Lung (tissue), 12 donors: ENCODE measurements around the gene MELTF. TPM values are rescaled to one million over a fixed set of nuclear protein-coding genes. Genes with fewer than 3 reads are reported as not detected.

Experiments used
- ATAC-seq: fragments of 200-7000 bp; cut with Tn5 transposase; one replicate; pipeline ENCODE4 v1.9.1; 2020; ENCODE audit warnings: moderate number of reproducible peaks; ENCODE audit not compliant: insufficient read depth, low FRiP score
- DNase-seq, 3 donors: peaks; one replicate each; pipeline ENCODE4 v3.0.0-alpha.2; 2013 to 2017
- H3K27ac ChIP-seq, 2 donors: one replicate each; pipeline ENCODE4 v1.5.1; 2013; ENCODE audit warnings: mild to moderate bottlenecking in 2 of 2, moderate library complexity in 2 of 2, control low read depth in 1 of 2, inconsistent platforms in 1 of 2, low read depth in 1 of 2, low read length in 1 of 2
- H3K27me3 ChIP-seq, 3 donors: one replicate each; pipeline ENCODE4 v1.5.1; 2013; ENCODE audit warnings: low read length in 2 of 3; ENCODE audit not compliant: control insufficient read depth in 3 of 3, insufficient read depth in 3 of 3
- H3K36me3 ChIP-seq, 4 donors: one replicate each; pipeline ENCODE4 v1.5.1; 2013; ENCODE audit warnings: low read length in 4 of 4, mild to moderate bottlenecking in 1 of 4, moderate library complexity in 1 of 4; ENCODE audit not compliant: control insufficient read depth in 4 of 4, insufficient read depth in 4 of 4
- H3K4me1 ChIP-seq, 5 donors: one replicate each; pipeline ENCODE4 v1.5.1; 2013; ENCODE audit warnings: low read length in 5 of 5, mild to moderate bottlenecking in 2 of 5, moderate library complexity in 1 of 5; ENCODE audit not compliant: control insufficient read depth in 5 of 5, insufficient read depth in 5 of 5
- H3K4me3 ChIP-seq: one replicate; pipeline ENCODE4 v1.5.1; 2013; ENCODE audit warnings: mild to moderate bottlenecking, control low read depth, moderate library complexity
- H3K9ac ChIP-seq, 2 donors: one replicate each; pipeline ENCODE4 v1.5.1; 2013; ENCODE audit warnings: low read length in 2 of 2, control low read depth in 1 of 2; ENCODE audit not compliant: insufficient read depth in 1 of 2
- H3K9me3 ChIP-seq, 4 donors: one replicate each; pipeline ENCODE4 v1.5.1; 2013; ENCODE audit warnings: low read length in 3 of 4, mild to moderate bottlenecking in 1 of 4, moderate library complexity in 1 of 4; ENCODE audit not compliant: control insufficient read depth in 4 of 4, insufficient read depth in 3 of 4
- WGBS, 2 donors: extraction: QIAGEN DNeasy Blood & Tissue Kit; methylation state at CpG; one replicate each; pipeline ENCODE4 v1.1.7; 2013; 5-methylcytosine and 5-hydroxymethylcytosine counted together
- polyA plus RNA-seq, 2 donors: library from polyadenylated mRNA; stranded (reverse); fragments of 200-250 nt; gene quantifications; one replicate each; pipeline ENCODE4 v1.2.1, GENCODE V29; 2013
- total RNA-seq, 2 donors: library from RNA; depleted of rRNA in 1 of 2; stranded (reverse); fragments of >200 nt in 1 of 2; gene quantifications; one replicate each; pipeline ENCODE4 v1.2.1, GENCODE V29; 2014 to 2021
- TF ChIP-seq, protein P1 (sequence below): IDR thresholded peaks from 2 replicates; pipeline ENCODE4 v1.5.1; 2012; ENCODE audit warnings: mild to moderate bottlenecking; ENCODE audit errors: control extremely low read depth, extremely low read depth
- donor health status: control.
- donor health status: control.
- donor health status: Bipolar disorder and iron deficiency.
- donor health status: healthy.
- donor health status: DM: yes; HTN: yes; CAD: no.

The MELTF gene
- total and polyA plus RNA-seq, 4 donors, result 2.6 to 10.6 (median 3.9) TPM

DNA sequence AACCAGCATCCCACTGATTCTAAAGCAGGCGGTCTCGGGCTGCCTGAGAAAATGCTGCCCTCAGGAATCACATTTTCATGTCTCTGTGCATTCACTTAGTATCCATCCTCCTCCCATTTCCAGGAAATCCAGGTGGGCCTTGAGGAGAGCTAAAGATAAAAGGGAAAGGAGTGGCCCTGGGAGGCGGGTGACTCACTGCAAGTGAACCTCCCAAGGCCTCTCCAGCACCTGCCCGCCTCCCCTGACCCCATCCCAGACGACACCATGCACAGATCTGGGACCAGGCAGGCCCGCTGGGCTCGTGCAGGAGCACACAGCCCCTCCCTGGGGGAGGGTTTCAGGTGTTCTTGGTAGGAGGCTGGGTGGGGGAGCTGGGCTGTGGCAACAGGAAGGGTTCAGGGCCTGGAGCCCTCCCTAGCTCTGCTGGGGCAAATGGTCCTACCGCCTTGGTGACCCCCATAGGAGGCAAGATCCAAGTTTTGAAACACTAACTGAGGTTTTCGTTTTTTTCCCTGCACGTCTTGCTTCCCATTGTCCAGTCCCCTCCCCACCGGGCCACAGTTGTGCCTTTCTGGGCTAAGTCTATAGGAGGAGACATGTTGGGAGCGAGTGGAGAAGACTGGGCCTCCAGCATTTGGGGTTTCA is 22.2 kb downstream of the MELTF start:
- DNase-seq (no peak), ATAC-seq (no peak)
- Histone ChIP-seq H3K4me3 (no peak overlapping the region), H3K9me3 (no peaks in the 10 kb centered on the region), H3K4me1 (peaks cover 0 to 23% (median 7%) of the 10 kb centered on the region in 5 donors), H3K36me3 (no peaks in the 10 kb centered on the region), H3K27me3 (no peaks in the 10 kb centered on the region), H3K9ac (no peak overlapping the region), H3K27ac (no peak overlapping the region)
- TF ChIP-seq, protein P1, sequence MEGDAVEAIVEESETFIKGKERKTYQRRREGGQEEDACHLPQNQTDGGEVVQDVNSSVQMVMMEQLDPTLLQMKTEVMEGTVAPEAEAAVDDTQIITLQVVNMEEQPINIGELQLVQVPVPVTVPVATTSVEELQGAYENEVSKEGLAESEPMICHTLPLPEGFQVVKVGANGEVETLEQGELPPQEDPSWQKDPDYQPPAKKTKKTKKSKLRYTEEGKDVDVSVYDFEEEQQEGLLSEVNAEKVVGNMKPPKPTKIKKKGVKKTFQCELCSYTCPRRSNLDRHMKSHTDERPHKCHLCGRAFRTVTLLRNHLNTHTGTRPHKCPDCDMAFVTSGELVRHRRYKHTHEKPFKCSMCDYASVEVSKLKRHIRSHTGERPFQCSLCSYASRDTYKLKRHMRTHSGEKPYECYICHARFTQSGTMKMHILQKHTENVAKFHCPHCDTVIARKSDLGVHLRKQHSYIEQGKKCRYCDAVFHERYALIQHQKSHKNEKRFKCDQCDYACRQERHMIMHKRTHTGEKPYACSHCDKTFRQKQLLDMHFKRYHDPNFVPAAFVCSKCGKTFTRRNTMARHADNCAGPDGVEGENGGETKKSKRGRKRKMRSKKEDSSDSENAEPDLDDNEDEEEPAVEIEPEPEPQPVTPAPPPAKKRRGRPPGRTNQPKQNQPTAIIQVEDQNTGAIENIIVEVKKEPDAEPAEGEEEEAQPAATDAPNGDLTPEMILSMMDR, result no peak
- WGBS, 2 donors, result 90 to 92% methylated on average over 12 of the region's 12 CpGs

- TF ChIP-seq, protein P1, result no peak
- DNase-seq, result no peak
Observed at GRCh38 chr3:197006860-197007259, 22.8 kb downstream of the MELTF start.

DNA sequence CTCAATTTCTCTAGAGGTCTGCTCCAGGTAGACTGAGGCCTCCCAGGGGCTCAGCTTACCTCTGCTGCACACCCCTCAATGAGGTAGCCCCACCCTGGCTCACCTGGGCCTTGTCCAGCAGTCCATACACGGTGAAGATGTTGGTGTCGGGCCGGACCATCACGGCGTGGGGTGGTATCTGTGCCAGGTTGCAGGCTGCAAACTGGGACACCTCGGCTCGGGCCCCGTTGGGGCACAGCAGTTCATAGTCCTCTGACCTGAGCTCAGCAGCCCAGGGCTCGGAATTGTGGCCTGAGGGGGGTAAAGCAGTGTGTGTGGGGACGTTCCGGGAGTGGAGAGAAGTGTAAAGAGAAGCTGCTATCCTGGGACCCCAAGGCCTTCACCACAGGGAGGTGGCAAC is 23.2 kb downstream of the MELTF start:
- no peak for ATAC-seq
- Histone ChIP-seq H3K9me3 (no peaks in the 10 kb centered on the region), H3K27me3 (no peaks in the 10 kb centered on the region), H3K9ac (no peak overlapping the region), H3K27ac (no peak overlapping the region), H3K4me1 (peaks cover 0 to 20% (median 7%) of the 10 kb centered on the region in 5 donors), H3K36me3 (no peaks in the 10 kb centered on the region), H3K4me3 (no peak overlapping the region)
- 94 to 95% methylated on average over 11 of the region's 11 CpGs for WGBS, 2 donors
- TF ChIP-seq, protein P1, result no peak
- no peak for DNase-seq

More at GRCh38 chr3:197006860-197007259, 22.8 kb downstream of the MELTF start:
- ATAC-seq, result no peak
- H3K9ac ChIP-seq, result no peak overlapping the region
- no peak overlapping the region for H3K27ac ChIP-seq
- H3K4me1 ChIP-seq, result peaks cover 0 to 22% (median 7%) of the 10 kb centered on the region in 5 donors
- no peak overlapping the region for H3K4me3 ChIP-seq
- no peaks in the 10 kb centered on the region for H3K36me3 ChIP-seq
- WGBS, 2 donors, result 96 to 97% methylated on average over 5 of the region's 5 CpGs
- no peaks in the 10 kb centered on the region for H3K27me3 ChIP-seq
- H3K9me3 ChIP-seq, result no peaks in the 10 kb centered on the region
